Measurements from ENCODE around the gene UPF3B.
"Not testable (repeated sequence)": the region's sequence is repeated elsewhere in the genome, so short reads cannot be mapped to it uniquely, and the experiment has no call there.

The UPF3B gene

GRCh38 chrX:119852382-119853353, at the start of gene UPF3B:
Gene UPF3B, minus strand, starts transcription at chrX:119852963. Its CDS starts 35 bp downstream, at chrX:119852928.
- DNase-seq: peak; percentile 96

- DNase-seq: no peak
These were observed 48.2 kb upstream of the UPF3B start for GRCh38 chrX:119900976-119901375.

- DNase-seq: no peak
These were observed 46.4 kb upstream of the UPF3B start for GRCh38 chrX:119899125-119899524.

GRCh38 chrX:119895843-119896326, 43.1 kb upstream of the UPF3B start, which contains the start of gene AKAP14:
Gene AKAP14, plus strand, starts transcription at chrX:119895893. Its CDS starts 7,331 bp downstream, at chrX:119903224.
- no peak for DNase-seq

- DNase-seq: not testable (repeated sequence)
These were observed 39.4 kb upstream of the UPF3B start for GRCh38 chrX:119891961-119892692.

GRCh38 chrX:119890626-119891025, 37.9 kb upstream of the UPF3B start:
- DNase-seq: not testable (repeated sequence)

- peak; percentile 66 for DNase-seq
These were observed 35.1 kb upstream of the UPF3B start for GRCh38 chrX:119887721-119888425.

- DNase-seq: peak; percentile 69
These were observed 33.0 kb upstream of the UPF3B start for GRCh38 chrX:119885554-119886428.

- DNase-seq: peak; percentile 58
These were observed 28.0 kb upstream of the UPF3B start for GRCh38 chrX:119880552-119881437.

GRCh38 chrX:119880076-119880475, 27.3 kb upstream of the UPF3B start:
- DNase-seq: peak; percentile 27

GRCh38 chrX:119878740-119879139, 26.0 kb upstream of the UPF3B start:
- DNase-seq: no peak

GRCh38 chrX:119871599-119872395, 19.0 kb upstream of the UPF3B start, which contains the start of the genes NDUFA1 and RNF113A:
Gene NDUFA1, plus strand, starts transcription at chrX:119871832. Its CDS starts 80 bp downstream, at chrX:119871912.
Gene RNF113A, minus strand, starts transcription at chrX:119871733. Its CDS starts 120 bp downstream, at chrX:119871613.
- peak; percentile 89 for DNase-seq

- DNase-seq: no peak
These were observed 18.5 kb upstream of the UPF3B start for GRCh38 chrX:119871245-119871598.

GRCh38 chrX:119870626-119871131, 17.9 kb upstream of the UPF3B start:
- peak; percentile 36 for DNase-seq

- DNase-seq: no peak
These were observed 681 bp upstream of the UPF3B start for GRCh38 chrX:119853444-119853843.

- DNase-seq: no peak
These were observed 18.9 kb downstream of the UPF3B start for GRCh38 chrX:119833905-119834304.

GRCh38 chrX:119828446-119828845, 24.3 kb downstream of the UPF3B start:
- no peak for DNase-seq

- DNase-seq: no peak
These were observed 26.3 kb downstream of the UPF3B start for GRCh38 chrX:119826399-119826959.

GRCh38 chrX:119824221-119824620, 28.5 kb downstream of the UPF3B start:
- not testable (repeated sequence) for DNase-seq
